Stimulated activated CD8-positive, alpha-beta memory T cell treated with anti-CD3 and anti-CD28 coated beads, Interleukin-12 subunit alpha, Interleukin-12 subunit beta, amount 100 ng/mL, for 1 hour (primary cell): ENCODE results near the gene BTAF1.
"Not testable (repeated sequence)": the region's sequence is repeated elsewhere in the genome, so short reads cannot be mapped to it uniquely, and the experiment has no call there.

Experiments
- DNase-seq: peaks from one replicate; pipeline ENCODE4 v3.0.0-alpha.2; 2020; ENCODE audit warnings: low read depth

Gene BTAF1

DNA sequence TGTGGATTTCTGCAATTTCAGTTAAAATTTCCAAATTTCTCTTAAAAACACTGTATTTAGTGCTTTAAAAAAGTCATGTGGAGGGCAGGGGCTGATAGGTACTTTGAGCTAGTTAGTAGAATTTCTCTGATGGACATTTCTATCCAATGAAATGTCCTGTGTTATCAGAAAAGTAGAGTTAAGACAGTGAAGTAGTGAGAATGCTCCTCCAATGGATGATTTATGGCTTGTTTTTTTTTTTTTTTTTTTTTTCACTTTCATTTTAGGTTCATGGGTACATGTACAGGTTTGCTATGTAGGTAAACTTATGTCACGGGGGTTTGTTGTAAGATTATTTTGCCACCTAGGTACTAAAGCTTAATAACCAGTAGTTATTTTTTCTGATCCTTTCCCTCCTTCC, 55.0 kb downstream of the BTAF1 start:
- no peak for DNase-seq

- no peak for DNase-seq
Measured at GRCh38 chr10:91980319-91980718, 56.7 kb downstream of the BTAF1 start.

- DNase-seq = no peak
Measured at GRCh38 chr10:91983416-91983815, 59.8 kb downstream of the BTAF1 start.

- DNase-seq = no peak
Measured at GRCh38 chr10:91987397-91988037, 63.9 kb downstream of the BTAF1 start.

GRCh38 chr10:91992031-91992430, 68.5 kb downstream of the BTAF1 start:
- DNase-seq = no peak

DNA sequence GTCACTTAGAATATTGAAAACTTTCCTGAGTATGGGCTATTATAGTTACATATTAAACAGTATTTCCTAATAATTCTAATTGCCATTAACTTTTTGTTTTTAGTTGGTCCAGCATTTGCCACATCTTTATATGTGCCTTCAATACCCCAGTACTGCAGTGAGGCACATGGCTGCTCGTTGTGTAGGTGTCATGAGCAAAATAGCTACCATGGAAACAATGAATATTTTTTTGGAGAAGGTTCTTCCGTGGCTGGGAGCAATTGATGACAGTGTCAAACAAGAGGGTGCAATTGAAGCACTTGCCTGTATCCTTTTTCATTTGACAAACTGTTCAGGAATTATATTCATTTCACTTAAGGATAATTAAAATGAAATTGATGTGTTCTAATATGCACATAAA, 72.7 kb downstream of the BTAF1 start:
- DNase-seq = no peak

DNA sequence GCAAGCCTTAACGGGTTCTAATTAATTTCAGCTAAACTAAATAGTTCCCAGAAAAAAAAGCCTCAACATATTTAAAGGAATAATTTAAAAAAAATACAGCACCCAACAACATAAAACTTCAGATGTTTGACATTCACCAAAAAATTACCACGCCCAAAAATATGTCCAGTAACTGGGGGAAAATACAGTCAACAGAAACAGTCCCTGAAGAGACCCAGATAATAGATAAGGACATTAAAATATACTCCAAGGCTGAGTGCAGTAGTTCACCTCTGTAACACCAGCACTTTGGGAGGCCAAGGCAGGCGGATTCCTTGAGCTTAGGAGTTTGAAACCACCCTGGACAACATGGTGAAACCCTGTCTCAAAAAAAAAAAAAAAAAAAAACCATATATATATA, 78.0 kb downstream of the BTAF1 start:
- DNase-seq = no peak

GRCh38 chr10:92001995-92002394, 78.4 kb downstream of the BTAF1 start:
- DNase-seq = no peak

DNA sequence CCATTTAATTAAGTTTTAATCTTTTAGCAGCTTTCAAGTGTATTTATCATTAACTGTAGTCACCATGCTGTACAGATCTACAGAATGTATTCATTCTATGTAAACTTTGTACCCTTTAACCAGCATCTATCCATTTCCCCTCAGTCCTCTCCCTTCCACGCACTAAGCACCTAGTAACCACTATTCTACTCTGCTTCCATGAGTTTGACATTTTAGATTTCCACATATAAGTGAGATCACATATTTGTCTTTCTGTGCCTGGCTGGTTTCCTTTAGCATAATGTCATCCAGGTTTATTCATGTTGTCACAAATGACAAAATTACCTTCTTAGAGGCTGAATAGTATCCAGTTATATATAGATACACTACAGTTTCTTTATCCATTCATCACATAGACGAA, 79.7 kb downstream of the BTAF1 start:
- no peak for DNase-seq

GRCh38 chr10:92005978-92006377, 82.4 kb downstream of the BTAF1 start:
- DNase-seq = no peak

DNA sequence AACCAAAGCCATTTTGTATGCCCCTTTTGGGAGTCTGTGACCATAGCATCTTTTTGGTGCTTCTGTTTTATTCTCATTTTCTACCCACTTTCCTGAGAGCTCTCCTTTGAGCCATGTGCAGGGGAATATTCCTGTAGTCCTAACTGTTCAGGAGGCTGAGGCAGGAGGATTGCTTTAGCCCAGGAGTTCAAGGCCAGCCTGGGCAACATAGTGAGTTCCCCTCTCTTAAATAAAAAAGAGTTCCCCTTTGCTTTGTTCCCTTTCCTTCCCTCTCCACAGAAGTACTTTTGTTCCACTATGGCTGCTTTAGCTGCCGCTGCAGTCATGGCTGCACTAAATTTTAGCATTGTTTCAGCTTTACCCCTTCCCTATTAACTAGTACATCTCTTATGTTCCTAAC, 85.9 kb downstream of the BTAF1 start:
- DNase-seq = no peak

- DNase-seq = no peak
Measured at GRCh38 chr10:92010047-92010735, 86.6 kb downstream of the BTAF1 start.

GRCh38 chr10:92011560-92012214, 88.1 kb downstream of the BTAF1 start:
- DNase-seq = no peak

DNA sequence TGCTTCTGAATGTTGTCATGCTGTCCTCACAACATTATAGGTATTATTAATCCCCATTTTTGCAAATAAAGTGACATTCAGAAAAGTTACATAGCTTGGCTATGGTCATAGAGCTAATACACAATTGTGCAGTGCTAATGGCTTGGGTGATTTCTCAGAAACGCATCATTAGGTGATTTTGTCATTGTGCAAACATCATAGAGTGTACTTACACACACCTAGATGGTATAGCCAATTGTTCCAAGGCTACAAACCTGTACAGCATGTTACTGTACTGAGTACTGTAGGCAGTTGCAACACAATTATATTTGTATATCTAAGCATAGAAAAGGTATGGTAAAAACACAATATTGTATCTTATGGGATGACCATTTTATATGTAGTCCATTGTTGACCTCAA, 91.0 kb downstream of the BTAF1 start:
- DNase-seq = no peak

GRCh38 chr10:92024700-92025099, 101.1 kb downstream of the BTAF1 start:
- DNase-seq = no peak

DNA sequence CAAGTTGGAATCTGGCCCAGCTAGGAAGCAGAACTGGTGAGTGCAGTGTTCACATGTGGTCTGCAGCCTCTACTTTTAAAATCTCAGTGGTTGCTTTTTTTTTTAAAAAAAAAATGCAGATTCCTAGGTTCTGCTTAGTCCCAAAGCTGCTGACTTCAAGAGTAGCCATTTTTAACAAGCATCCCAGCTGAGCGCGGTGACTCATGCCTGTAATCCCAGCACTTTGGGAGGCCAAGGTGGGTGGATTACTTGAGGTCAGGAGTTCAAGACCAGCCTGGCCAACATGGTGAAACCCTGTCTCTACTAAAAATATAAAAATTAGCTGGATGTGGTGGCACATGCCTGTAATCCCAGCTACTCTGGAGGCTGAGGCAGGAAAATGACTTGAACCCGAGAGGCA, 101.8 kb downstream of the BTAF1 start:
- not testable (repeated sequence) for DNase-seq

DNA sequence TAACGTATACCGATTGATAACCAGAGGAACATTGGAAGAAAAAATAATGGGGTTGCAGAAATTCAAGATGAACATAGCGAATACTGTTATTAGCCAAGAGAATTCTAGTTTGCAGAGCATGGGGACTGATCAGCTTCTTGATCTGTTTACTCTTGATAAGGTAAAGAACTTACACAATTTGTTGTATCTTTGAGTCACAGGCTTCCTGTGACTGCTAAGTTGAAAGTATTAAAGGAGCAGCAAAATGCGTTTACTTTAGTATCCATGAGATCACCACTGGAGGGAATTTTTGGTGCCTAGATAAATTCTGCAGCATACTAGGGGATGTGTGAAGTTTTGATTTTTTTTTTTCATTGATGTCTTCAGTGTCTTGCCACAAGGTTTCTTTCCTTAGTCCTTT, 103.6 kb downstream of the BTAF1 start:
- DNase-seq = no peak

GRCh38 chr10:92031580-92031979, 108.0 kb downstream of the BTAF1 start:
- DNase-seq = no peak

- not testable (repeated sequence) for DNase-seq
Measured at GRCh38 chr10:92033070-92033469, 109.5 kb downstream of the BTAF1 start.

DNA sequence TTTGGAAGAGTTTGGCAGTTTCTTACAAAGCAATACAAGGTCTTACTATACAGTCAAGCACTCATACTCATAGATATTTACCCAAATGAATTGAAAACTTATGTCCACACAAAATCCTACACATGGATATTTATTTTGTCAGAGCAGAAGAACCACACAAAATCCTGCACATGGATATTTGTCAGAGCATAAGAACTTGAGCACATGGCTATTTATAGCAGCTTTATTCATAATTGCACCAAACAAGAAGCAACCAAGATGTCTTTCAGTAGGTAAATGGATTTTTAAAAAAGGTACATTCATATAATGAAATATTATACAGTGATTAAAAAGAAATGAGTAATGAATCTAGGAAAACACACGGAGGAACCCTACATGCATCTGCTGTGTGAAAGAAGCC, 115.4 kb downstream of the BTAF1 start:
- no peak for DNase-seq

DNA sequence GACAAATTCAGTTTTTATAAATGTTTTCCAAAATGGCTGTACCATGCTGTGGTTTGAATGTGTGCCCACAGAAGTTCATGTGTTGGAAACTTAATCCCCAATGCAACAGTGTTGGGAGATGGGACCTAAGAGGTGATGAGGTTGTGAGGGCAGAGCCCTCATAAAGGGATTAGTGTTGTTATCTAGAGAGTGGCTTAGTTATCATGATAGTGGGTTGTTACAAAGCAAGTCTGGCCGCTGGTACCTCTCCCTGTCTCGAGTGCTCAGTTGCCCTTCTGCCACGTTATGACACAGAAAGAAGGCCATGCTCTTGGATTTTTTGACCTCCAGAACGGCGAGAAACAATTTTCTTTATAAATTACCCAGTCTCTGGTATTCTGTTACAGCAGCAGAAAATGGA, 119.0 kb downstream of the BTAF1 start:
- DNase-seq = no peak

DNA sequence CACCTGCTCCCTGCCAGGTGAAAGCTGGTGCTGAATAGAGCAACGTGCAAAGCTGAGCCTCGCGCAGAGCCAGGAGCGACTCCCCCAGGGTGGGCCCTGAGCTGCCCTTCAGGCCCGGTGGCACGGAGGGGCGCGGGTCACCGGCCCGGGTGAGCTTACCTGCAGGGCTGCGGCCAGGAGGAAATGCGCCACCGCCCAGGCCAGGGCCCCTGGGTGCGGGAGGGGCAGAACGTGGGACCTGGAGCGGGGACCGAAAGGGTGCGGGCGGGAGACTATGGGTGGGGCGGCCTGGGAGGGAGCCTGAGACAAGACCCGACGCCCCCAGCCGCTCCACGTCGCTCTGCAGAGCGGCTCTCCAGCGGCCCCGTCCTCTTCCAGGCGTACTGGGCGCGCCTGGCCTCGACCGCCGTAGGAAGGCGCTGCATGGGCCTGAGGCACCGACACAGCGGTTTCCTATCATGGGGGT, 122.1 kb downstream of the BTAF1 start:
- no peak for DNase-seq

DNA sequence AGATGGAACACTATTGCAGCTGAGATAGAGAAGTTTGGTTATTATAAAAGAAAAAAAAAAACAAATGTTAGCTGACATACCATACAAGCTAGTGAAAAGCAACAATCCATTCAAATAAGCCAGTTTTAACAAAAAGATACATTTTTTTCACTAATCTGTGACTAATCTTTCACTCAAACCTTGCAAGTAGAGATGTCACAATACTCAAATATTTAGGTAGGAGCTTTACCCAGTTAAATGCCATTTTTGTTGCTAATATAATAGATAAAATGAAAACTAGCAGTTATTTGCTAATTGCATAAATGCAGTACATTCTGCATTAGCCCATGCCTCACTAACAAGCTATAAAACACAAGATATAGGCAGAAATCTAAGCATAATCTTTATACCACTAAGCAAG, 123.6 kb downstream of the BTAF1 start:
- DNase-seq = no peak
